ENCODE measurements around the gene MPC2.

DNA sequence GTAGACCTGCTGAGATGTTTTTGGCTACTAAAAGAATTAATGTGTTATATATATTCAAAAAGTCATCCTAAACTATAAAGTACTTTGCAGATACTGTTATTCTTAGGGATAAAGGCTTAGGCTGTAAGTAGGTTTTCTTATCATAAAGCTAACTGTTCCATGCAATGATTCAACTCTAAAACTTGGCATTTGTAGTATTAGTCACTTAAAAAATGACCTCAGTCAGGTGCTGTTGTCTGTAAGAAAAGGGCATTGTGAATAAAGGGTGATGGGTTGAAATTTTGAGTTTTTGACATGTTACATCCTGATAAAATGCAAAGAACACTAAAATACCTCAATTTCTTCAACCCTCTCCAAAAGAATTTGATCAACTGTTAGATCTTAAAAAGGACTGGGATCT is 55.8 kb downstream of the MPC2 start:
- TF ChIP-seq POLR2A (IDR thresholded peaks at IDR 0.05; ENCODE audit: low read length) (no peak), GATA1 (IDR thresholded peaks at IDR 0.05; ENCODE audit: low read depth, low read length) (no peak)
